ENCODE measurements around the gene ACTR3C.
"Not testable (repeated sequence)": the region's sequence is repeated elsewhere in the genome, so short reads cannot be mapped to it uniquely, and the experiment has no call there.

The ACTR3C gene

DNA sequence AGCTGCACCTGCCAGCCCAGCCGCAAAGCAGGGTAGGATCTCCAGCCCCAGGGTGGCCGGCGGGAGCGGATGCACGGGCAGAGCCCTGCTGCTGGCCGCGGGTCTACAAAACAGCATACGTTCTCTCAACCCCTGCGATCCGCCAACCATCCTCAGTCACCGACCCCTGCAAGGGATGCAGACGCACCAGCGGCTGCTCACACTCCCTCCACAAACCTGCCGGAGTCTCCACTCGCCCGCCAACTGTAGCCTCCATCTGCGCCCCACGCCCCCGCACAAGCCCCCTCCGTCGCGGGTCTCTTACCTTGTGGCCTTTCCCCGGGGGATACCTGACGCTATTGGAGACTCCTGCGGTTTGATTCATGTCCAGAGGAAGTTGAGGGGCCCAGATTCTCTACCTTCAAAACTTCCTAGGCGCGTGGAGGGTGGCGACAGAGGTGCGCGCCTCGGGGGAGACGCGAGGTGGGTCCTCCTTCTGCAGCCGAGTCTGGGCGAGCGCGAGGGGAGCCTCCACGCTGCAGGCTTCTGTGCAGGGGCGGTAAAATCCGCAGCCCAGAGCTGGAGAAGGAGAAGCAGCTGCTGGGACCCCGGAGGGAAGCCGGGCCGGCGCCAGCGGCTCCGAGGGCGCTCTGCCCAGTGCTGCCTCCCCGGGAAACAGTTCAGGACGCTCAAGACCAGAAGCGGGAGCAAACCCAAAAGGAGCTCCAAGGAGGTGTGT is 103.2 kb downstream of the ACTR3C start:
- H3K9ac ChIP-seq (ENCODE audit: low read length), result not testable (repeated sequence)
- H3K4me3 ChIP-seq (ENCODE audit: low read depth, low read length), result peak overlapping the region; percentile 52
- peaks cover 55% of the 10 kb centered on the region for H3K27me3 ChIP-seq (ENCODE audit: control insufficient read depth, insufficient read depth, low read length)

GRCh38 chr7:150206848-150207247 is 116.5 kb downstream of the ACTR3C start:
- H3K4me3 ChIP-seq (ENCODE audit: low read depth, low read length); H3K27me3 ChIP-seq (ENCODE audit: control insufficient read depth, insufficient read depth, low read length); H3K4me1 ChIP-seq (ENCODE audit: control insufficient read depth, insufficient read depth, low read length); H3K27ac ChIP-seq (ENCODE audit: low read depth, low read length); H3K9ac ChIP-seq (ENCODE audit: low read length); H3K36me3 ChIP-seq (ENCODE audit: control insufficient read depth, insufficient read depth, low read length); H3K9me3 ChIP-seq (ENCODE audit: control insufficient read depth, insufficient read depth, low read depth, low read length): not testable (repeated sequence)

More for the DNA sequence above, 103.2 kb downstream of the ACTR3C start:
- H3K36me3 ChIP-seq (ENCODE audit: control insufficient read depth, insufficient read depth, low read length); H3K4me1 ChIP-seq (ENCODE audit: control insufficient read depth, insufficient read depth, low read length); H3K27ac ChIP-seq (ENCODE audit: low read depth, low read length); H3K9me3 ChIP-seq (ENCODE audit: control insufficient read depth, insufficient read depth, low read depth, low read length): not testable (repeated sequence)

DNA sequence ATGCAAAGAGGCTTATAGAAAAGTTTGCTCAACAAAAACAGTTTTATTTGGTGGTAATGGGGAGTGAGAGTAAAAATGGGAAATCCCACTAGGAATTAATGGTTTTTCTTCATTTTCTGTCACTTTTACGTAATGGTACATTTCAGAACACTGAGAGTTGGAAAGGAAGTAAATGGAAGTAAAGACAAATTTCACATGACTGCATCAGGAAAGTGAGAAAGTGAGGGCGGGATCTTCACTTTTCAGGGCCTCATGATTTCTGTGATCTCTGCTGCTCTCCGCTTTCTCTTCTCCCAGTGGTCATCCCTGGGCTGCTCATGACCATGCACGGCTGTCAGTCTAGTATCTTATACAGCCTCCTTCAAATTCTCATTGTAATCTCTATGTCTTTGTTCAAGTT is 117.5 kb downstream of the ACTR3C start:
- not testable (repeated sequence) for H3K9me3 ChIP-seq (ENCODE audit: control insufficient read depth, insufficient read depth, low read depth, low read length); H3K9ac ChIP-seq (ENCODE audit: low read length); H3K4me1 ChIP-seq (ENCODE audit: control insufficient read depth, insufficient read depth, low read length); H3K36me3 ChIP-seq (ENCODE audit: control insufficient read depth, insufficient read depth, low read length); H3K4me3 ChIP-seq (ENCODE audit: low read depth, low read length); H3K27ac ChIP-seq (ENCODE audit: low read depth, low read length); H3K27me3 ChIP-seq (ENCODE audit: control insufficient read depth, insufficient read depth, low read length)

- not testable (repeated sequence) for H3K4me3 ChIP-seq (ENCODE audit: low read depth, low read length); H3K9me3 ChIP-seq (ENCODE audit: control insufficient read depth, insufficient read depth, low read depth, low read length); H3K27ac ChIP-seq (ENCODE audit: low read depth, low read length); H3K9ac ChIP-seq (ENCODE audit: low read length); H3K4me1 ChIP-seq (ENCODE audit: control insufficient read depth, insufficient read depth, low read length); H3K36me3 ChIP-seq (ENCODE audit: control insufficient read depth, insufficient read depth, low read length); H3K27me3 ChIP-seq (ENCODE audit: control insufficient read depth, insufficient read depth, low read length)
Measured at GRCh38 chr7:150204577-150204976, 118.8 kb downstream of the ACTR3C start.

DNA sequence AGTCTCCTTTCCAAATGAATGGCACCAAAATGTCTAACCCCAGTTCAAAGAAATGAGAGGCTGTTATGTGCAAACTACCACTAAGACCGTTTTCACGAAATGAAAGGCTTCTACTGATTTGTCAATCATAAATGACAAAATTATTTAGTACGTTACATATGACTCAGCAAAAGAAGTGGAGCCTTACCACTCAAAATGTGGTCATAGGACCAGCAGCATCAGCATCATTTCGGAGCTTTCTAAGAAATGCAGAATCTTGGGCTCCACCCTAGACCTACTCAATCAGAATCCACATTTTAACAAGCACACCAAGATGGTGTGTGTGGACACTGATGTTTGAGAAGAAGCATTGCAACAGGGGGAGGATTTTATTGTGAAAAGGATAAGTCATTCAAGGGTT is 120.5 kb downstream of the ACTR3C start:
- not testable (repeated sequence) for H3K36me3 ChIP-seq (ENCODE audit: control insufficient read depth, insufficient read depth, low read length); H3K4me3 ChIP-seq (ENCODE audit: low read depth, low read length); H3K27ac ChIP-seq (ENCODE audit: low read depth, low read length); H3K27me3 ChIP-seq (ENCODE audit: control insufficient read depth, insufficient read depth, low read length); H3K9me3 ChIP-seq (ENCODE audit: control insufficient read depth, insufficient read depth, low read depth, low read length); H3K4me1 ChIP-seq (ENCODE audit: control insufficient read depth, insufficient read depth, low read length); H3K9ac ChIP-seq (ENCODE audit: low read length)
